ENCODE results near the gene OR11G2. TPM values are rescaled to one million over a fixed set of nuclear protein-coding genes. Genes with fewer than 3 reads are reported as not detected.

OR11G2 gene
- total and polyA plus RNA-seq, 2 experiments from 2014 or later, result not detected

- no peaks in the 10 kb centered on the region for H4K20me1 ChIP-seq (replicated peaks; ENCODE audit: insufficient read depth)
- Mint-ChIP-seq H3K27ac (no peak overlapping the region), H3K4me3 (no peak overlapping the region), H3K27me3 (ENCODE audit: insufficient read depth, low read depth, poor library complexity) (no peaks in the 10 kb centered on the region), H3K36me3 (ENCODE audit: low read depth) (peaks cover 3% of the 10 kb centered on the region; the same call in 1 of the 3 replicates), H3K9me3 (peaks cover 81% of the 10 kb centered on the region), H3K4me1 (no peaks in the 10 kb centered on the region)
- no peaks in the 10 kb centered on the region for H3K9me2 ChIP-seq (ENCODE audit: insufficient read depth)
- no peak for TF ChIP-seq ZNF114 (CRISPR knock-in tag; IDR thresholded peaks at IDR 0.05)
- no peak for TF ChIP-seq STAT1 (IDR thresholded peaks at IDR 0.05; ENCODE audit: unreplicated experiment)
- no peak for TF ChIP-seq EZH2 (IDR thresholded peaks at IDR 0.05; ENCODE audit: low read depth, unreplicated experiment)
- no peak for TF ChIP-seq CTCF (conservative IDR thresholded peaks at IDR 0.05; ENCODE audit: low read depth in 2 of 2)
- TF ChIP-seq, protein P1, sequence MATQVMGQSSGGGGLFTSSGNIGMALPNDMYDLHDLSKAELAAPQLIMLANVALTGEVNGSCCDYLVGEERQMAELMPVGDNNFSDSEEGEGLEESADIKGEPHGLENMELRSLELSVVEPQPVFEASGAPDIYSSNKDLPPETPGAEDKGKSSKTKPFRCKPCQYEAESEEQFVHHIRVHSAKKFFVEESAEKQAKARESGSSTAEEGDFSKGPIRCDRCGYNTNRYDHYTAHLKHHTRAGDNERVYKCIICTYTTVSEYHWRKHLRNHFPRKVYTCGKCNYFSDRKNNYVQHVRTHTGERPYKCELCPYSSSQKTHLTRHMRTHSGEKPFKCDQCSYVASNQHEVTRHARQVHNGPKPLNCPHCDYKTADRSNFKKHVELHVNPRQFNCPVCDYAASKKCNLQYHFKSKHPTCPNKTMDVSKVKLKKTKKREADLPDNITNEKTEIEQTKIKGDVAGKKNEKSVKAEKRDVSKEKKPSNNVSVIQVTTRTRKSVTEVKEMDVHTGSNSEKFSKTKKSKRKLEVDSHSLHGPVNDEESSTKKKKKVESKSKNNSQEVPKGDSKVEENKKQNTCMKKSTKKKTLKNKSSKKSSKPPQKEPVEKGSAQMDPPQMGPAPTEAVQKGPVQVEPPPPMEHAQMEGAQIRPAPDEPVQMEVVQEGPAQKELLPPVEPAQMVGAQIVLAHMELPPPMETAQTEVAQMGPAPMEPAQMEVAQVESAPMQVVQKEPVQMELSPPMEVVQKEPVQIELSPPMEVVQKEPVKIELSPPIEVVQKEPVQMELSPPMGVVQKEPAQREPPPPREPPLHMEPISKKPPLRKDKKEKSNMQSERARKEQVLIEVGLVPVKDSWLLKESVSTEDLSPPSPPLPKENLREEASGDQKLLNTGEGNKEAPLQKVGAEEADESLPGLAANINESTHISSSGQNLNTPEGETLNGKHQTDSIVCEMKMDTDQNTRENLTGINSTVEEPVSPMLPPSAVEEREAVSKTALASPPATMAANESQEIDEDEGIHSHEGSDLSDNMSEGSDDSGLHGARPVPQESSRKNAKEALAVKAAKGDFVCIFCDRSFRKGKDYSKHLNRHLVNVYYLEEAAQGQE (IDR thresholded peaks at IDR 0.05; ENCODE audit: unreplicated experiment), result no peak
- TF ChIP-seq NANOG (IDR thresholded peaks at IDR 0.05; ENCODE audit: borderline replicate concordance), result no peak
- TF ChIP-seq POLR2AphosphoS5 (IDR thresholded peaks at IDR 0.05; ENCODE audit: low read depth), result no peak
- TF ChIP-seq ZNF331 (CRISPR knock-in tag; IDR thresholded peaks at IDR 0.05; ENCODE audit: low read depth), result no peak
- no peak for TF ChIP-seq ETS1 (IDR thresholded peaks at IDR 0.05)
- TF ChIP-seq, protein P2, sequence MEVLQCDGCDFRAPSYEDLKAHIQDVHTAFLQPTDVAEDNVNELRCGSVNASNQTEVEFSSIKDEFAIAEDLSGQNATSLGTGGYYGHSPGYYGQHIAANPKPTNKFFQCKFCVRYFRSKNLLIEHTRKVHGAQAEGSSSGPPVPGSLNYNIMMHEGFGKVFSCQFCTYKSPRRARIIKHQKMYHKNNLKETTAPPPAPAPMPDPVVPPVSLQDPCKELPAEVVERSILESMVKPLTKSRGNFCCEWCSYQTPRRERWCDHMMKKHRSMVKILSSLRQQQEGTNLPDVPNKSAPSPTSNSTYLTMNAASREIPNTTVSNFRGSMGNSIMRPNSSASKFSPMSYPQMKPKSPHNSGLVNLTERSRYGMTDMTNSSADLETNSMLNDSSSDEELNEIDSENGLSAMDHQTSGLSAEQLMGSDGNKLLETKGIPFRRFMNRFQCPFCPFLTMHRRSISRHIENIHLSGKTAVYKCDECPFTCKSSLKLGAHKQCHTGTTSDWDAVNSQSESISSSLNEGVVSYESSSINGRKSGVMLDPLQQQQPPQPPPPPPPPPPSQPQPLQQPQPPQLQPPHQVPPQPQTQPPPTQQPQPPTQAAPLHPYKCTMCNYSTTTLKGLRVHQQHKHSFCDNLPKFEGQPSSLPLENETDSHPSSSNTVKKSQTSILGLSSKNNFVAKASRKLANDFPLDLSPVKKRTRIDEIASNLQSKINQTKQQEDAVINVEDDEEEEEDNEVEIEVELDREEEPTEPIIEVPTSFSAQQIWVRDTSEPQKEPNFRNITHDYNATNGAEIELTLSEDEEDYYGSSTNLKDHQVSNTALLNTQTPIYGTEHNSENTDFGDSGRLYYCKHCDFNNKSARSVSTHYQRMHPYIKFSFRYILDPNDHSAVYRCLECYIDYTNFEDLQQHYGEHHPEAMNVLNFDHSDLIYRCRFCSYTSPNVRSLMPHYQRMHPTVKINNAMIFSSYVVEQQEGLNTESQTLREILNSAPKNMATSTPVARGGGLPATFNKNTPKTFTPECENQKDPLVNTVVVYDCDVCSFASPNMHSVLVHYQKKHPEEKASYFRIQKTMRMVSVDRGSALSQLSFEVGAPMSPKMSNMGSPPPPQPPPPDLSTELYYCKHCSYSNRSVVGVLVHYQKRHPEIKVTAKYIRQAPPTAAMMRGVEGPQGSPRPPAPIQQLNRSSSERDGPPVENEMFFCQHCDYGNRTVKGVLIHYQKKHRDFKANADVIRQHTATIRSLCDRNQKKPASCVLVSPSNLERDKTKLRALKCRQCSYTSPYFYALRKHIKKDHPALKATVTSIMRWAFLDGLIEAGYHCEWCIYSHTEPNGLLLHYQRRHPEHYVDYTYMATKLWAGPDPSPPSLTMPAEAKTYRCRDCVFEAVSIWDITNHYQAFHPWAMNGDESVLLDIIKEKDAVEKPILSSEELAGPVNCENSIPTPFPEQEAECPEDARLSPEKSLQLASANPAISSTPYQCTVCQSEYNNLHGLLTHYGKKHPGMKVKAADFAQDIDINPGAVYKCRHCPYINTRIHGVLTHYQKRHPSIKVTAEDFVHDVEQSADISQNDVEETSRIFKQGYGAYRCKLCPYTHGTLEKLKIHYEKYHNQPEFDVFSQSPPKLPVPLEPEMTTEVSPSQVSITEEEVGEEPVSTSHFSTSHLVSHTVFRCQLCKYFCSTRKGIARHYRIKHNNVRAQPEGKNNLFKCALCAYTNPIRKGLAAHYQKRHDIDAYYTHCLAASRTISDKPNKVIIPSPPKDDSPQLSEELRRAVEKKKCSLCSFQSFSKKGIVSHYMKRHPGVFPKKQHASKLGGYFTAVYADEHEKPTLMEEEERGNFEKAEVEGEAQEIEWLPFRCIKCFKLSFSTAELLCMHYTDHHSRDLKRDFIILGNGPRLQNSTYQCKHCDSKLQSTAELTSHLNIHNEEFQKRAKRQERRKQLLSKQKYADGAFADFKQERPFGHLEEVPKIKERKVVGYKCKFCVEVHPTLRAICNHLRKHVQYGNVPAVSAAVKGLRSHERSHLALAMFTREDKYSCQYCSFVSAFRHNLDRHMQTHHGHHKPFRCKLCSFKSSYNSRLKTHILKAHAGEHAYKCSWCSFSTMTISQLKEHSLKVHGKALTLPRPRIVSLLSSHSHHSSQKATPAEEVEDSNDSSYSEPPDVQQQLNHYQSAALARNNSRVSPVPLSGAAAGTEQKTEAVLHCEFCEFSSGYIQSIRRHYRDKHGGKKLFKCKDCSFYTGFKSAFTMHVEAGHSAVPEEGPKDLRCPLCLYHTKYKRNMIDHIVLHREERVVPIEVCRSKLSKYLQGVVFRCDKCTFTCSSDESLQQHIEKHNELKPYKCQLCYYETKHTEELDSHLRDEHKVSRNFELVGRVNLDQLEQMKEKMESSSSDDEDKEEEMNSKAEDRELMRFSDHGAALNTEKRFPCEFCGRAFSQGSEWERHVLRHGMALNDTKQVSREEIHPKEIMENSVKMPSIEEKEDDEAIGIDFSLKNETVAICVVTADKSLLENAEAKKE (CRISPR knock-in tag; IDR thresholded peaks at IDR 0.05), result no peak
- no peak for TF ChIP-seq JUNB (IDR thresholded peaks at IDR 0.05; ENCODE audit: unreplicated experiment)
- no peak for TF ChIP-seq CREB1 (CRISPR knock-in tag; IDR thresholded peaks at IDR 0.05; ENCODE audit: low read depth)
- no peak for TF ChIP-seq EZH2phosphoT487 (IDR thresholded peaks at IDR 0.05; ENCODE audit: unreplicated experiment)
- no peak overlapping the region for H2AFZ ChIP-seq
- no peaks in the 10 kb centered on the region for H3K79me2 ChIP-seq (replicated peaks; ENCODE audit: insufficient read depth)
- no peak overlapping the region for H3K4me2 ChIP-seq
- no peak overlapping the region for H3K27ac ChIP-seq (ENCODE audit: low read depth)
- no peaks in the 10 kb centered on the region for H3K4me1 ChIP-seq (ENCODE audit: insufficient read depth)
- H3K27me3 ChIP-seq (ENCODE audit: insufficient read depth), result no peaks in the 10 kb centered on the region
- H3K36me3 ChIP-seq (ENCODE audit: insufficient read depth), result peaks cover 15% of the 10 kb centered on the region; the same call in 1 of the 2 replicates
- no peak overlapping the region for H3K4me3 ChIP-seq
- H3F3A ChIP-seq (replicated peaks; ENCODE audit: low read depth), result no peaks in the 10 kb centered on the region
- ATAC-seq (no peak), DNase-seq (ENCODE audit: low spot score) (no peak)
These were observed 45.9 kb upstream of the OR11G2 start for GRCh38 chr14:20144820-20145219.
